Measurements from ENCODE around the gene SIRT5.

SIRT5 gene

GRCh38 chr6:13558718-13559117 lies 15.7 kb upstream of the SIRT5 start:
- Histone ChIP-seq H3K4me3 (replicated peaks; ENCODE audit: insufficient read depth, low read length) (no peak overlapping the region), H3K27ac (replicated peaks) (no peak overlapping the region), H3K27me3 (ENCODE audit: insufficient read depth, poor library complexity, severe bottlenecking) (no peaks in the 10 kb centered on the region)
- no peak for DNase-seq (ENCODE audit: low read depth in 1 of 2, low spot score in 1 of 2)
- TF ChIP-seq REST (IDR thresholded peaks at IDR 0.05; ENCODE audit: insufficient replicate concordance, low read depth) (no peak), SPI1 (IDR thresholded peaks at IDR 0.05; ENCODE audit: borderline replicate concordance, low read depth) (no peak), GABPA (IDR thresholded peaks at IDR 0.05; ENCODE audit: low read depth) (no peak), CTCF (IDR thresholded peaks at IDR 0.05; ENCODE audit: insufficient read depth, low read length) (no peak), POLR2AphosphoS5 (IDR thresholded peaks at IDR 0.05; ENCODE audit: low read depth) (no peak)

GRCh38 chr6:13559251-13559650 lies 15.2 kb upstream of the SIRT5 start:
- TF ChIP-seq CTCF (IDR thresholded peaks at IDR 0.05; ENCODE audit: insufficient read depth, low read length): no peak
- no peak for TF ChIP-seq POLR2AphosphoS5 (IDR thresholded peaks at IDR 0.05; ENCODE audit: low read depth)
- TF ChIP-seq SPI1 (IDR thresholded peaks at IDR 0.05; ENCODE audit: borderline replicate concordance, low read depth): no peak
- no peak for TF ChIP-seq REST (IDR thresholded peaks at IDR 0.05; ENCODE audit: insufficient replicate concordance, low read depth)
- TF ChIP-seq GABPA (IDR thresholded peaks at IDR 0.05; ENCODE audit: low read depth): no peak
- H3K27ac ChIP-seq (replicated peaks): no peak overlapping the region
- no peak for DNase-seq (ENCODE audit: low read depth in 1 of 2, low spot score in 1 of 2)

GRCh38 chr6:13559968-13560650 lies 14.3 kb upstream of the SIRT5 start:
- no peak overlapping the region for H3K27ac ChIP-seq (replicated peaks)
- no peak for DNase-seq (ENCODE audit: low read depth in 1 of 2, low spot score in 1 of 2)
- no peaks in the 10 kb centered on the region for H3K27me3 ChIP-seq (ENCODE audit: insufficient read depth, poor library complexity, severe bottlenecking)
- no peak overlapping the region for H3K4me3 ChIP-seq (replicated peaks; ENCODE audit: insufficient read depth, low read length)
- no peak for TF ChIP-seq GABPA (IDR thresholded peaks at IDR 0.05; ENCODE audit: low read depth)
- TF ChIP-seq CTCF (IDR thresholded peaks at IDR 0.05; ENCODE audit: insufficient read depth, low read length): no peak
- no peak for TF ChIP-seq REST (IDR thresholded peaks at IDR 0.05; ENCODE audit: insufficient replicate concordance, low read depth)
- TF ChIP-seq SPI1 (IDR thresholded peaks at IDR 0.05; ENCODE audit: borderline replicate concordance, low read depth): no peak
- no peak for TF ChIP-seq POLR2AphosphoS5 (IDR thresholded peaks at IDR 0.05; ENCODE audit: low read depth)

More at GRCh38 chr6:13559251-13559650, 15.2 kb upstream of the SIRT5 start:
- no peak overlapping the region for H3K4me3 ChIP-seq (replicated peaks; ENCODE audit: insufficient read depth, low read length)
- no peaks in the 10 kb centered on the region for H3K27me3 ChIP-seq (ENCODE audit: insufficient read depth, poor library complexity, severe bottlenecking)

Measured in HL-60 (cell line).